GM13977 (cell line): Measurements from ENCODE around the gene PPM1K.
A peak's percentile ranks its signal among the peaks of the same experiment; 100 is the strongest.

Experiments used
- DNase-seq: peaks from one replicate; pipeline ENCODE4 v3.0.0; 2012; ENCODE audit warnings: low spot score
- in situ Hi-C: fragments of 300-500 bp; cut with MboI; formaldehyde crosslinking; loops from one replicate; pipeline ENCODE4 v1.12.0; 2022; ENCODE audit warnings: low sequenced_read_pairs, low pct_unique_long_range_greater_than_20kb, mixed read lengths, inconsistent platforms; ENCODE audit not compliant: unreplicated experiment
- TF ChIP-seq, protein P1 (sequence below): IDR thresholded peaks from 2 replicates; pipeline ENCODE4 v1.5.1; 2012; ENCODE audit warnings: mild to moderate bottlenecking, control low read depth; ENCODE audit not compliant: insufficient read depth; ENCODE audit errors: extremely low read depth, missing control alignments

Gene PPM1K

GRCh38 chr4:88212253-88212561 lies 72.2 kb downstream of the PPM1K start:
- in situ Hi-C loops: loop anchor here (10.0 kb wide), 2 partner anchors 177 to 357 kb away; no protein-coding TSS in a partner anchor
- no peak for DNase-seq
- TF ChIP-seq, protein P1, sequence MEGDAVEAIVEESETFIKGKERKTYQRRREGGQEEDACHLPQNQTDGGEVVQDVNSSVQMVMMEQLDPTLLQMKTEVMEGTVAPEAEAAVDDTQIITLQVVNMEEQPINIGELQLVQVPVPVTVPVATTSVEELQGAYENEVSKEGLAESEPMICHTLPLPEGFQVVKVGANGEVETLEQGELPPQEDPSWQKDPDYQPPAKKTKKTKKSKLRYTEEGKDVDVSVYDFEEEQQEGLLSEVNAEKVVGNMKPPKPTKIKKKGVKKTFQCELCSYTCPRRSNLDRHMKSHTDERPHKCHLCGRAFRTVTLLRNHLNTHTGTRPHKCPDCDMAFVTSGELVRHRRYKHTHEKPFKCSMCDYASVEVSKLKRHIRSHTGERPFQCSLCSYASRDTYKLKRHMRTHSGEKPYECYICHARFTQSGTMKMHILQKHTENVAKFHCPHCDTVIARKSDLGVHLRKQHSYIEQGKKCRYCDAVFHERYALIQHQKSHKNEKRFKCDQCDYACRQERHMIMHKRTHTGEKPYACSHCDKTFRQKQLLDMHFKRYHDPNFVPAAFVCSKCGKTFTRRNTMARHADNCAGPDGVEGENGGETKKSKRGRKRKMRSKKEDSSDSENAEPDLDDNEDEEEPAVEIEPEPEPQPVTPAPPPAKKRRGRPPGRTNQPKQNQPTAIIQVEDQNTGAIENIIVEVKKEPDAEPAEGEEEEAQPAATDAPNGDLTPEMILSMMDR: no peak

DNA sequence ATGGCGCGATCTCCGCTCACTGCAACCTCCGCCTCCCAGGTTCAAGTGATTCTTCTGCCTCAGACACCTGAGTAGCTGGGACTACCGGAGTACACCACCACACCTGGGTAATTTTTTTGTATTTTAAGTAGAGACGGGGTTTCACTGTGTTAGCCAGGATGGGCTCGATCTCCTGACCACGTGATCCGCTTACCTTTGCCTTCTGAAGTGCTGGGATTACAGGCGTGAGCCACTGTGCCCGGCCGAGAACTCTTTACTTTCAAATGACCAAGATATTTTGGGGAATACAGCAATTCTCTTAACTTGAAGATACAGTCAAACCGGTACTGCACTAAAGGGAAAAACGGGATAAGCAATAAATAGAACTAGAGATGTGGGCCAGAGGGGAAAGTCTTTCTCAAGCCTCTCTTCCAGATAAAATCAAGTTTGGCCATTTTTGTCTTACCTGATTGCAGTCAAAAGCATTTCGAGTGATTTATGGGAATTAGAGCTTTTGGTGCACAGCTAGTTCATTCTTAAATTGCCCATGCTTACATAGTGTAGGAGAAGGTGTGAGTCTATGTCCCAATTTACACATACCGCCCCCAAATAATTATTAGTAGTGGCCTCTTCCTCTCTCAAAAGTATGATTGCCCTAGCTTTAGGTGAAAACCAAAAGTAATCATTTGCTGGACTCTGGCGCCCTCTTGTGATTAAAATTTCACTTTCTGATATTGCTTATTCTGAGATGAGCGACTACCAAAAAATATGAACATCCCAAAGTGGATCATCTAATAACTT lies 72.7 kb downstream of the PPM1K start:
- TF ChIP-seq, protein P1: peak; percentile 68
- in situ Hi-C loops: loop anchor here (10.0 kb wide), 2 partner anchors 177 to 357 kb away; no protein-coding TSS in a partner anchor
- peak; percentile 64 for DNase-seq

- no peak for DNase-seq
- in situ Hi-C loops: no loop called here
- TF ChIP-seq, protein P1: no peak
Measured at GRCh38 chr4:88208156-88208555, 76.2 kb downstream of the PPM1K start.
